ENCODE results near the gene TYW1B.
"Not testable (repeated sequence)": the region's sequence is repeated elsewhere in the genome, so short reads cannot be mapped to it uniquely, and the experiment has no call there.

DNA sequence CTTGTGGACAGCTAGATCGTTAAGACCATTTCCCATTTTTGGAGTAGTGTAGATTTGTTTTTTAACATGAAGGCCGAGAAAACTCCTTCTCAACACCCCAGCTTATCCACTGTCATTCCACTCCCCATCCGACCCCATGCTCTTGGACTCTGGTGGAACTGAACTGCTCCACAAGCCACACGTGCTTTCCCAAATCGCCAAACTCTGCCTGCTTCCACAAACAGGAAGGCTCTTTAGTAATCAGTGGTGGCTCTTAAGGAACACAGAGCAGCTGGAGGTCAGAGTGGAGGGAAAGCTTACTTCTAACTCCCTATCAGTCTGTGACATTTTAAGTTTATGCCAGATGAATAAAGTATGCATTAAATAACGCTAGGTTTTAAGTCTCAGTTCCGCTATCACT lies 159.6 kb downstream of the TYW1B start:
- TF ChIP-seq, protein P1, sequence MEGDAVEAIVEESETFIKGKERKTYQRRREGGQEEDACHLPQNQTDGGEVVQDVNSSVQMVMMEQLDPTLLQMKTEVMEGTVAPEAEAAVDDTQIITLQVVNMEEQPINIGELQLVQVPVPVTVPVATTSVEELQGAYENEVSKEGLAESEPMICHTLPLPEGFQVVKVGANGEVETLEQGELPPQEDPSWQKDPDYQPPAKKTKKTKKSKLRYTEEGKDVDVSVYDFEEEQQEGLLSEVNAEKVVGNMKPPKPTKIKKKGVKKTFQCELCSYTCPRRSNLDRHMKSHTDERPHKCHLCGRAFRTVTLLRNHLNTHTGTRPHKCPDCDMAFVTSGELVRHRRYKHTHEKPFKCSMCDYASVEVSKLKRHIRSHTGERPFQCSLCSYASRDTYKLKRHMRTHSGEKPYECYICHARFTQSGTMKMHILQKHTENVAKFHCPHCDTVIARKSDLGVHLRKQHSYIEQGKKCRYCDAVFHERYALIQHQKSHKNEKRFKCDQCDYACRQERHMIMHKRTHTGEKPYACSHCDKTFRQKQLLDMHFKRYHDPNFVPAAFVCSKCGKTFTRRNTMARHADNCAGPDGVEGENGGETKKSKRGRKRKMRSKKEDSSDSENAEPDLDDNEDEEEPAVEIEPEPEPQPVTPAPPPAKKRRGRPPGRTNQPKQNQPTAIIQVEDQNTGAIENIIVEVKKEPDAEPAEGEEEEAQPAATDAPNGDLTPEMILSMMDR (IDR thresholded peaks at IDR 0.05): not testable (repeated sequence)
- not testable (repeated sequence) for TF ChIP-seq EZH2, EZH2phosphoT487 (IDR thresholded peaks at IDR 0.05)
